Measurements from ENCODE around the gene SMC1B. TPM values are rescaled to one million over a fixed set of nuclear protein-coding genes. Genes with fewer than 3 reads are reported as not detected.

Gene SMC1B
- total RNA-seq, 1 donor from 2014 or later: not detected

DNA sequence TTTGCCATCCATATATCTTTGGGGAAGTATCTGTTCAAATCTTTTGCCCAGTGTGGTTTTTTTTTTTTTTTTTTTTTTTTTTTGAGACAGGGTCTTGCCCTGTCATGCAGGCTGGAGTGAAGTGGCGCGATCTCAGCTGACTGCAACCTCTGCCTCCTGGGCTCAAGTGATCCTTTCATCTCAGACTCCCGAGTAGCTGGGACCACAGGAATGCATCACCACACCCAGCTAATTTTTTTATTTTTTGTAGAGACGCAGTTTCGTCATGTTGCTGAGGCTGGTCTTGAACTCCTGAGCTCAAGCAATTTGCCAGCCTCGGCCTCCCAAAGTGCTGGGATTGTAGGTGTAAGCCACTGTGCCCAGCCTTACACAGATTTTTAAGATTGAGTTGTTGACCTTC is 108.4 kb downstream of the SMC1B start:
- Mint-ChIP-seq H3K27me3 (no peaks in the 10 kb centered on the region), H3K4me3 (ENCODE audit: low read depth) (no peak overlapping the region), H3K4me1 (ENCODE audit: low read depth) (peaks cover 9% of the 10 kb centered on the region), H3K36me3 (ENCODE audit: insufficient read depth) (no peaks in the 10 kb centered on the region), H3K9me3 (ENCODE audit: low read depth) (no peaks in the 10 kb centered on the region), H3K27ac (no peak overlapping the region)
- DNase-seq (ENCODE audit: low spot score, unreplicated experiment): no peak
- TF ChIP-seq, protein P1, sequence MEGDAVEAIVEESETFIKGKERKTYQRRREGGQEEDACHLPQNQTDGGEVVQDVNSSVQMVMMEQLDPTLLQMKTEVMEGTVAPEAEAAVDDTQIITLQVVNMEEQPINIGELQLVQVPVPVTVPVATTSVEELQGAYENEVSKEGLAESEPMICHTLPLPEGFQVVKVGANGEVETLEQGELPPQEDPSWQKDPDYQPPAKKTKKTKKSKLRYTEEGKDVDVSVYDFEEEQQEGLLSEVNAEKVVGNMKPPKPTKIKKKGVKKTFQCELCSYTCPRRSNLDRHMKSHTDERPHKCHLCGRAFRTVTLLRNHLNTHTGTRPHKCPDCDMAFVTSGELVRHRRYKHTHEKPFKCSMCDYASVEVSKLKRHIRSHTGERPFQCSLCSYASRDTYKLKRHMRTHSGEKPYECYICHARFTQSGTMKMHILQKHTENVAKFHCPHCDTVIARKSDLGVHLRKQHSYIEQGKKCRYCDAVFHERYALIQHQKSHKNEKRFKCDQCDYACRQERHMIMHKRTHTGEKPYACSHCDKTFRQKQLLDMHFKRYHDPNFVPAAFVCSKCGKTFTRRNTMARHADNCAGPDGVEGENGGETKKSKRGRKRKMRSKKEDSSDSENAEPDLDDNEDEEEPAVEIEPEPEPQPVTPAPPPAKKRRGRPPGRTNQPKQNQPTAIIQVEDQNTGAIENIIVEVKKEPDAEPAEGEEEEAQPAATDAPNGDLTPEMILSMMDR (IDR thresholded peaks at IDR 0.05; ENCODE audit: unreplicated experiment): no peak

DNA sequence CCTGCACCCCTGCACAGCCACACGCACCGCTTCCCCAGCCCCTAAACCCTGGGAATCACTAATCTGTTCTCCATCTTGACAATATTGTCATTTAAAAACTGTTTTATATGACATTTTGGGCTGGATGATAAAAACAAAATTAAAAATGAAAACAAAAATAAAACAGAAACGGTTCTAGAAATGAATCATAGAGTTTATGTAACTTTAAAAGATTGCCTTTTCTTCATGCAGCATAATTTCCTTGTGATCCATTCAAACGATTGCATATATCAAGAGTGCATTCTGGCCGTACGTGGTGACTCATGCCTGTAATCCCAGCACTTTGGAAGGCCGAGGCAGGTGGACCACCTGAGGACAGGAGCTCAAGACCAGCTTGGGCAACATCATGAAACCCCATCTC is 110.2 kb downstream of the SMC1B start:
- Mint-ChIP-seq H3K4me3 (ENCODE audit: low read depth) (no peak overlapping the region), H3K9me3 (ENCODE audit: low read depth) (no peaks in the 10 kb centered on the region), H3K36me3 (ENCODE audit: insufficient read depth) (no peaks in the 10 kb centered on the region), H3K4me1 (ENCODE audit: low read depth) (no peaks in the 10 kb centered on the region), H3K27ac (no peak overlapping the region), H3K27me3 (peaks cover 7% of the 10 kb centered on the region)
- TF ChIP-seq, protein P1 (IDR thresholded peaks at IDR 0.05; ENCODE audit: unreplicated experiment): no peak
- DNase-seq (ENCODE audit: low spot score, unreplicated experiment): no peak

DNA sequence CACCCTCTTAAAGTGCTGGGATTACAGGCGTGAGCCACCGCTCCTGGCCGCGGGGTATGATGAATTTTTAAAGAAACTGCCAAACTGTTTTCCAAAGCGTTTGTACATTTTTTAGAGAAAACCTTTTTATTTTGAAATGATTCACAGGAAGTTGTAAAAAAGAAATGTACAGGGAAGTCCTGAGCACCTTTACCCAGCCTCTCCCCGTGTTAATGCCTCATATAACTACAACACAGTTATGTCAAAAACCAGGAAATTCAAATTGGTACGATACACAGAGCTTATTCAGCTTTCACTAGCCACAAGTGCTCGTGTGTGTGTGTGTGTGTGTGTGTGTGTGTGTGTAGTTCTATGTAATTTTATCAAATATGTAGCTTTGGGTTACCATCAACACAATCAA is 110.6 kb downstream of the SMC1B start:
- H3K4me3 Mint-ChIP-seq (ENCODE audit: low read depth): no peak overlapping the region
- no peaks in the 10 kb centered on the region for H3K36me3 Mint-ChIP-seq (ENCODE audit: insufficient read depth)
- TF ChIP-seq, protein P1 (IDR thresholded peaks at IDR 0.05; ENCODE audit: unreplicated experiment): no peak
- H3K4me1 Mint-ChIP-seq (ENCODE audit: low read depth): no peaks in the 10 kb centered on the region
- DNase-seq (ENCODE audit: low spot score, unreplicated experiment): no peak
- H3K27me3 Mint-ChIP-seq: peaks cover 7% of the 10 kb centered on the region
- no peaks in the 10 kb centered on the region for H3K9me3 Mint-ChIP-seq (ENCODE audit: low read depth)
- no peak overlapping the region for H3K27ac Mint-ChIP-seq

DNA sequence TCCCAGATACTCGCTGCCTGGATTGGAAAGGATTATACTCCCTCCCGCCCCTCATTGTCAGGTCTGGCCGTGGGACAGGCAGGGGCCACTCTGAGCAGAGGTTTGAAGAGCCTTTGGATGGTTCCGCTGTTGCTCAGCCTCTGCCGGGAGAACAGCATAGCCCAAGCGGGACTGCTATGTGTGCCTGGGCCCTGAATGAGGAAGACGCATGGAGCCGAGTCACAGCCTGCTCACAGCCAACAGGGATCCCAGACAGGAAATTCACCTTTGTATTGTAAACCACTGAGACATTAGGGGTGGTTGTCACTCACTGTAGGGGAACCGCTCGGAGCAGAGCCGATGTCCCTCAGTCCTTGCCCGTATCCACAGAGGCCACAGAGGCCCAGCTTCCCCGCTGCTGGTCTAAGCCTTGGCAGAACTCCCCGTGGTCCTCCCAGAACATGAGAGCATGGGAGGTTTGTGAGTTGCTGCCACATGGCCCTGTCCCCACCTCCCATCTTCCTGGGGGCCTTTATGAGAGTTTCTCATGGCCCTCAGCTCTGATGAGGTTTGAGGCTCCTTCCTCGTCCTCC is 114.4 kb downstream of the SMC1B start:
- TF ChIP-seq, protein P1 (IDR thresholded peaks at IDR 0.05; ENCODE audit: unreplicated experiment): no peak
- Mint-ChIP-seq H3K27me3 (peaks cover 16% of the 10 kb centered on the region), H3K36me3 (ENCODE audit: insufficient read depth) (no peaks in the 10 kb centered on the region), H3K4me3 (ENCODE audit: low read depth) (no peak overlapping the region), H3K9me3 (ENCODE audit: low read depth) (no peaks in the 10 kb centered on the region), H3K27ac (no peak overlapping the region), H3K4me1 (ENCODE audit: low read depth) (no peaks in the 10 kb centered on the region)
- DNase-seq (ENCODE audit: low spot score, unreplicated experiment): no peak

DNA sequence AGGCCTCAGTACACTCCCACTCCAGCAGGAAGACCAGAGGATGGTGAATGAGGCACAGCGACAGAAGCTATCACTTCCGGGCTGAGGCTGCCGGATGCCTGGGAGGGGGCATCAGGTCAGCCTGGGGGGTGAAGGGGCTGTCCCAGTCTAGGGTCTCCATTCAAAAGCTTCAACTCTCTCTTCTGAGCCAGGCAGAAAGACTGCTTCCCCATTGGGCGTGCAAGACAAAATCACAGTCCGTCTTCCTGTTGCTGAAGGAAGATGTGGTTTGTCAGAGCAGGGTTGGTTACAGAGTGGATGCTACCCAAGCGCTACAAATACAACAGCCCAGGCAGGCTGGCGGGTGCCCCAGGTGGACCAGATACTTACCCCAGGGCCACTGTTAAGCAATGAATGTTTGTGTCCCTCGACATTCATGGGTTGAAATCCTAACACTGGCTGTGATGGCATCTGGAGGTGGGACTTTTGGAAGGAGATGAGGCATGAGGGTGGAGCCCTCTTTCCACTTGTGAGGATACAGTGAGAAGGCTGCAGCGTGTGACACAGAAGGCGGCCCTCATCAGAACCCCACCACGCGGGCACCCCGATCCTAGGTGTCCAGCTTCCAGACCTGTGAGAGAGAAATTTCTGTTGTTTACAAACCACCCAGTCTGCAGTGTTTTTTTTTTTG is 116.6 kb downstream of the SMC1B start:
- no peaks in the 10 kb centered on the region for H3K36me3 Mint-ChIP-seq (ENCODE audit: insufficient read depth)
- no peak overlapping the region for H3K27ac Mint-ChIP-seq
- no peaks in the 10 kb centered on the region for H3K9me3 Mint-ChIP-seq (ENCODE audit: low read depth)
- no peak for DNase-seq (ENCODE audit: low spot score, unreplicated experiment)
- H3K4me1 Mint-ChIP-seq (ENCODE audit: low read depth): no peaks in the 10 kb centered on the region
- H3K27me3 Mint-ChIP-seq: peaks cover 24% of the 10 kb centered on the region
- no peak overlapping the region for H3K4me3 Mint-ChIP-seq (ENCODE audit: low read depth)
- TF ChIP-seq, protein P1 (IDR thresholded peaks at IDR 0.05; ENCODE audit: unreplicated experiment): no peak
